Thymus (tissue), 11 donors: ENCODE results near the gene PDE2A. TPM values are rescaled to one million over a fixed set of nuclear protein-coding genes. Genes with fewer than 3 reads are reported as not detected.

Source experiments
- DNase-seq, 9 donors: peaks; one replicate each; pipeline ENCODE4 v3.0.0-alpha.2; 2013; ENCODE audit warnings: low spot score in 9 of 9, low read depth in 6 of 9, missing footprints in 1 of 9
- H3K27ac ChIP-seq, 2 donors: one replicate each; pipeline ENCODE4 v1.5.1; 2013; ENCODE audit warnings: control low read depth in 1 of 2, low read depth in 1 of 2, low read length in 1 of 2, mild to moderate bottlenecking in 1 of 2, moderate library complexity in 1 of 2
- H3K27me3 ChIP-seq, 2 donors: one replicate each; pipeline ENCODE4 v1.5.1; 2013; ENCODE audit warnings: low read length in 1 of 2; ENCODE audit not compliant: control insufficient read depth in 2 of 2, insufficient read depth in 1 of 2
- H3K36me3 ChIP-seq, 2 donors: one replicate each; pipeline ENCODE4 v1.5.1; 2013; ENCODE audit warnings: low read length in 1 of 2, mild to moderate bottlenecking in 1 of 2, moderate library complexity in 1 of 2; ENCODE audit not compliant: control insufficient read depth in 2 of 2, insufficient read depth in 2 of 2
- H3K4me1 ChIP-seq, 2 donors: one replicate each; pipeline ENCODE4 v1.5.1; 2013; ENCODE audit warnings: low read length in 2 of 2; ENCODE audit not compliant: control insufficient read depth in 2 of 2, insufficient read depth in 2 of 2
- H3K4me3 ChIP-seq, 2 donors: one replicate each; pipeline ENCODE4 v1.5.1; 2013; ENCODE audit warnings: low read length in 2 of 2, control low read depth in 1 of 2, mild to moderate bottlenecking in 1 of 2
- H3K9me3 ChIP-seq, 2 donors: one replicate each; pipeline ENCODE4 v1.5.1; 2013; ENCODE audit warnings: low read length in 1 of 2, mild to moderate bottlenecking in 1 of 2; ENCODE audit not compliant: control insufficient read depth in 2 of 2, insufficient read depth in 1 of 2
- WGBS: extraction: QIAGEN DNeasy Blood & Tissue Kit; methylation state at CpG from one replicate; pipeline ENCODE4 v1.1.7; 2013; 5-methylcytosine and 5-hydroxymethylcytosine counted together
- polyA plus RNA-seq: library from polyadenylated mRNA; stranded (reverse); fragments of 200-250 nt; gene quantifications from one replicate; pipeline ENCODE4 v1.2.3, GENCODE V29; 2013
- total RNA-seq: library from RNA; stranded (reverse); fragments of 120-200 nt; gene quantifications from one replicate; pipeline ENCODE4 v1.2.4, GENCODE V29; 2013
- donor health status: healthy.

The PDE2A gene
- total and polyA plus RNA-seq, 2 donors, result 1.1 to 16.9 TPM

- Histone ChIP-seq H3K4me3 (no peak overlapping the region), H3K27me3 (peaks cover 0 to 27% of the 10 kb centered on the region in 2 donors), H3K36me3 (no peaks in the 10 kb centered on the region), H3K9me3 (peaks cover 0 to 4% of the 10 kb centered on the region in 2 donors), H3K27ac (no peak overlapping the region), H3K4me1 (peaks cover 0 to 11% of the 10 kb centered on the region in 2 donors)
- no peak for DNase-seq
- WGBS, result 96% methylated on average over 8 of the region's 8 CpGs
These were observed 55.4 kb downstream of the PDE2A start for GRCh38 chr11:72618803-72619202.

DNA sequence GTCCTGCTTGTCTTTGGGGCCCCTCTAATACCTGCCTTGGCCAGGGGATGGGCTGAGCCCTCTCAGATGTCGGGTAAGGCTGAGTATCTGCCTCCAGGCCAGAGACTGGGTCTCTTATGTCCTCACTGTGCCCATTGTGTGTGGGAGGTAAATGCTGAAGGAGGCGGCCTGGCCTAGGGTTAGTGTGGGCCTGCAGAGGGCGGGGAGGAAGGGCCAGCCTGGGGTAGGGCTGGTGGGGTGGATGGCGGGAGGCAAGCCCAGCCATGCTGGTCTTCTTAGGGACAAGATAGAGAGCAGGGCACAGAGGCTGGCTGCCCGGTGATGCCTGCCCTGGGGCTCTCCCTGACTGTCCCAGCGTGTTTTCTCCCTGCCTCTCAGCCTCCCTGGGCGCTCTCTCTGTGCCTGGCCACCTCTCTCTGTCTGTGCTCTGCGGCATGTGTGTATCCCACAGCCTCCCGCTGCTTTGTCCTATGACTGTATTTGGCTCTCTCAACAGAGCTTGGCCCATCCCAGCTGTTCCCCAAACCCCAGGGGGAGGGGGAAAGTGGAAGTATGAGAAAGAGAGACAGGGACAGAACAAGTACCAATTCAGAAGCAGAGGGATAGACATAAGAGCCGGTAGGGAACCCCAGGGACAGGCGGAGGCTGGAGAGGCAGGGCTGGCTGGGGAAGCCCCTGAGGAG lies 57.0 kb downstream of the PDE2A start:
- H3K9me3 ChIP-seq, result peaks cover 0 to 4% of the 10 kb centered on the region in 2 donors
- no peaks in the 10 kb centered on the region for H3K36me3 ChIP-seq
- H3K4me3 ChIP-seq, result no peak overlapping the region
- 93% methylated on average over 11 of the region's 11 CpGs for WGBS
- H3K4me1 ChIP-seq, result peaks cover 0 to 14% of the 10 kb centered on the region in 2 donors
- DNase-seq, result no peak
- H3K27me3 ChIP-seq, result peaks cover 0 to 34% of the 10 kb centered on the region in 2 donors
- no peak overlapping the region for H3K27ac ChIP-seq

DNA sequence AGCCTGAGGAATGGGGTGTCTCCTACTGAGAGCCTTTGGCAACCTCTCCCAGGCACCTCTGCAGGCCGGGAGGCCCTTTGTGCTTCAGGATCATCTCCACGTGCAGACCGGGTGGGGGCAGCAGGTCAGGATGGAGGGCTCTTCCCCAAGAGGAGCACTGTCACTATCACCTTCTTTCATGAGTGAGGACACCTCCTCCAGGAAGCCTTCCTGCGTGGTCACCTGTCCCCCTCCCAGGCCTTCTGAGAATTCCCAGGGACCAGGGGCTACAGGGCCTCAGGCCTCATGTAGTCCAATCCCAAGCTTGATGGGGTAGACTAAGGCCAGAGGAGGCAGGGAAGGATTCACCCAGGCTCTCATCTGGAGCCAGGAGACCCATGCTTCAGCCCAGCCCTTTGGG lies 57.6 kb downstream of the PDE2A start:
- 97% methylated on average over 4 of the region's 4 CpGs for WGBS
- Histone ChIP-seq H3K27me3 (peaks cover 0 to 36% of the 10 kb centered on the region in 2 donors), H3K36me3 (no peaks in the 10 kb centered on the region), H3K9me3 (peaks cover 0 to 4% of the 10 kb centered on the region in 2 donors), H3K4me1 (peaks cover 0 to 16% of the 10 kb centered on the region in 2 donors), H3K27ac (no peak overlapping the region), H3K4me3 (no peak overlapping the region)
- no peak for DNase-seq

- Histone ChIP-seq H3K27me3 (peaks cover 0 to 46% of the 10 kb centered on the region in 2 donors), H3K27ac (no peak overlapping the region), H3K4me1 (peaks cover 0 to 16% of the 10 kb centered on the region in 2 donors), H3K4me3 (no peak overlapping the region), H3K9me3 (peaks cover 0 to 4% of the 10 kb centered on the region in 2 donors), H3K36me3 (no peaks in the 10 kb centered on the region)
- WGBS, result 76% methylated on average over 3 of the region's 3 CpGs
- DNase-seq, result no peak
These were observed 58.9 kb downstream of the PDE2A start for GRCh38 chr11:72615329-72615728.

DNA sequence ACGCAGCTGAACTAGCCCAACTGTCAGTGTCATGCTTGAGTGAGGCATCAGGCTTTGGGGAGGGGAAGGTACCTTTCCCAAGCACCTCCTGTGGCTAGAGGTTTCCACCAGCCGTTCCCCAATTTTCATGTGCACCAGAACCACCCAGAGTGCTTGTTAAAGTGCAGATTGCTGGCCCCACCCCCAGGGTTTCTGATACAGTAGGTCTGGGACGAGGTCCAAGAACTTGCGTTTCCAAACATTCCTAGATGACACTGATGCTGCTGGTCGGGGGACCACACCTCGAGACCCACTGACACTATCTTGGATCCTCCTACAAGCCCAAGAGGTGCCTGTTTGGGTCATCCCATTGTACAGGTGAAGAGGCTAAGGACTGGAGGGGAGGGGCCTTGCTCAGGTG lies 59.8 kb downstream of the PDE2A start:
- no peaks in the 10 kb centered on the region for H3K36me3 ChIP-seq
- peaks cover 0 to 46% of the 10 kb centered on the region in 2 donors for H3K27me3 ChIP-seq
- peaks cover 0 to 16% of the 10 kb centered on the region in 2 donors for H3K4me1 ChIP-seq
- no peak overlapping the region for H3K27ac ChIP-seq
- no peak for DNase-seq
- H3K9me3 ChIP-seq, result peaks cover 0 to 4% of the 10 kb centered on the region in 2 donors
- 62% methylated on average over 6 of the region's 6 CpGs for WGBS
- H3K4me3 ChIP-seq, result no peak overlapping the region

GRCh38 chr11:72613977-72614376 lies 60.2 kb downstream of the PDE2A start:
- Histone ChIP-seq H3K4me1 (peaks cover 0 to 16% of the 10 kb centered on the region in 2 donors), H3K27me3 (peaks cover 0 to 46% of the 10 kb centered on the region in 2 donors), H3K36me3 (no peaks in the 10 kb centered on the region), H3K9me3 (peaks cover 0 to 4% of the 10 kb centered on the region in 2 donors), H3K27ac (no peak overlapping the region), H3K4me3 (no peak overlapping the region)
- 17% methylated on average over 7 of the region's 7 CpGs for WGBS
- peak in 3 of 9 donors; percentile 31 to 65 (median 49) for DNase-seq

GRCh38 chr11:72613450-72613849 lies 60.8 kb downstream of the PDE2A start:
- H3K27ac ChIP-seq, result no peak overlapping the region

DNA sequence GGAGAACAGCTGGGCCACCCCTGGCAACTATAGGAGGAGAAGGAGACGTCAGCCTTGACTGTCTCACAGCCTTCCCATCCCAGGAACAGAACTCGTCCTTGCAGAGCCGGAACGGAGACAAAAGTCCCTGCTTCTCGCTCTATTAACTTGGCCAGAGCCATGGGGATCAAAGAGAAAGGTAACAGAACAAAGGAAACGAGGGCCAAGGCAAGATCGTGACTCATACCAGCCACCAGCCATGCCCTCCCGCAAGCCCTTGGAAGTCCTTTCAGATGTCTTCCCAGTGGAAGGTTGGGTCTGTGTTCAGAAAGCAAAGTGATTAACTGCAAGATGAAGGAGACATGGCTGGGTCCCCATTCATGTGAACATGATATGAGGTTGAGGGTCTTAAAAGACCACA lies 64.7 kb downstream of the PDE2A start:
- Histone ChIP-seq H3K27ac (no peak overlapping the region), H3K9me3 (no peaks in the 10 kb centered on the region)
- WGBS, result 86% methylated on average over 8 of the region's 8 CpGs

More at GRCh38 chr11:72613450-72613849, 60.8 kb downstream of the PDE2A start:
- WGBS, result 85% methylated on average over 10 of the region's 10 CpGs
- Histone ChIP-seq H3K36me3 (no peaks in the 10 kb centered on the region), H3K4me3 (no peak overlapping the region), H3K9me3 (peaks cover 0 to 4% of the 10 kb centered on the region in 2 donors), H3K27me3 (peaks cover 0 to 46% of the 10 kb centered on the region in 2 donors), H3K4me1 (peaks cover 0 to 16% of the 10 kb centered on the region in 2 donors)
- no peak for DNase-seq

GRCh38 chr11:72609045-72609444 lies 65.2 kb downstream of the PDE2A start:
- Histone ChIP-seq H3K4me1 (peaks cover 0 to 8% of the 10 kb centered on the region in 2 donors), H3K9me3 (no peaks in the 10 kb centered on the region), H3K27me3 (peaks cover 0 to 56% of the 10 kb centered on the region in 2 donors), H3K36me3 (no peaks in the 10 kb centered on the region), H3K27ac (no peak overlapping the region), H3K4me3 (no peak overlapping the region)
- 82% methylated on average over 4 of the region's 4 CpGs for WGBS
- DNase-seq, result peak in 1 of 9 donors; percentile 42

More for the DNA sequence above, 64.7 kb downstream of the PDE2A start:
- no peak for DNase-seq
- Histone ChIP-seq H3K4me1 (peaks cover 0 to 12% of the 10 kb centered on the region in 2 donors), H3K4me3 (no peak overlapping the region), H3K27me3 (peaks cover 0 to 58% of the 10 kb centered on the region in 2 donors), H3K36me3 (no peaks in the 10 kb centered on the region)
